H9 (cell line): ENCODE data around the gene KRT5. TPM values are rescaled to one million over a fixed set of nuclear protein-coding genes. Genes with fewer than 3 reads are reported as not detected.

ENCODE experiments used
- DNase-seq: peaks from one replicate; pipeline ENCODE4 v3.0.0-alpha.2; 2017
- H2AFZ ChIP-seq: one replicate; pipeline ENCODE4 v1.6.1; 2013; ENCODE audit warnings: mild to moderate bottlenecking, low read length, control low read depth, moderate library complexity
- H2AK5ac ChIP-seq: 2 replicates; pipeline ENCODE4 v1.6.1; 2013; ENCODE audit warnings: low read length, control low read depth, mixed read lengths; ENCODE audit not compliant: insufficient read length
- H2BK120ac ChIP-seq: one replicate; pipeline ENCODE4 v1.6.1; 2013; ENCODE audit warnings: low read depth, mild to moderate bottlenecking, low read length, control low read depth, inconsistent platforms; ENCODE audit not compliant: poor library complexity, severe bottlenecking
- H2BK12ac ChIP-seq: 2 replicates; pipeline ENCODE4 v1.6.1; 2013; ENCODE audit warnings: low read length, control low read depth, mixed read lengths, low read depth; ENCODE audit not compliant: insufficient read length
- H2BK15ac ChIP-seq: 2 replicates; pipeline ENCODE4 v1.6.1; 2013; ENCODE audit warnings: low read depth, low read length, control low read depth
- H2BK20ac ChIP-seq: one replicate; pipeline ENCODE4 v1.6.1; 2013; ENCODE audit warnings: low read depth, mild to moderate bottlenecking, low read length, control low read depth, inconsistent platforms; ENCODE audit not compliant: poor library complexity, severe bottlenecking
- H2BK5ac ChIP-seq: 2 replicates; pipeline ENCODE4 v1.6.1; 2013; ENCODE audit warnings: low read length, control low read depth, mixed read lengths; ENCODE audit not compliant: insufficient read length
- H3K14ac ChIP-seq: 2 replicates; pipeline ENCODE4 v1.6.1; 2013; ENCODE audit warnings: low read length, control low read depth; ENCODE audit not compliant: insufficient read depth
- H3K18ac ChIP-seq: 2 replicates; pipeline ENCODE4 v1.6.1; 2013; ENCODE audit warnings: low read depth, mild to moderate bottlenecking, mixed read lengths, low read length, control low read depth; ENCODE audit not compliant: insufficient read length
- H3K23ac ChIP-seq: 2 replicates; pipeline ENCODE4 v1.6.1; 2013; ENCODE audit warnings: low read length, control low read depth, mixed read lengths, low read depth; ENCODE audit not compliant: insufficient read length
- H3K23me2 ChIP-seq: 2 replicates; pipeline ENCODE4 v1.6.1; 2013; ENCODE audit warnings: low read depth, mild to moderate bottlenecking, mixed read lengths, low read length, control low read depth; ENCODE audit not compliant: insufficient read length, poor library complexity, severe bottlenecking
- H3K27ac ChIP-seq: 2 replicates; pipeline ENCODE4 v1.5.1; 2013; ENCODE audit warnings: low read length, control low read depth, mixed read lengths, low read depth; ENCODE audit not compliant: insufficient read length
- H3K27me3 ChIP-seq: 2 replicates; pipeline ENCODE4 v1.6.1; 2013; ENCODE audit warnings: low read length, control low read depth, inconsistent platforms; ENCODE audit not compliant: insufficient read depth
- H3K4ac ChIP-seq: 2 replicates; pipeline ENCODE4 v1.6.1; 2013; ENCODE audit warnings: low read depth, mild to moderate bottlenecking, control low read depth, inconsistent platforms, low read length, moderate library complexity
- H3K4me1 ChIP-seq: 2 replicates; pipeline ENCODE4 v1.6.1; 2013; ENCODE audit warnings: low read length, control low read depth, inconsistent platforms; ENCODE audit not compliant: insufficient read depth
- H3K4me2 ChIP-seq: 2 replicates; pipeline ENCODE4 v1.6.1; 2013; ENCODE audit warnings: low read length, control low read depth, mixed read lengths; ENCODE audit not compliant: insufficient read length, insufficient read depth
- H3K56ac ChIP-seq: 2 replicates; pipeline ENCODE4 v1.6.1; 2013; ENCODE audit warnings: low read depth, mild to moderate bottlenecking, mixed read lengths, low read length, control low read depth; ENCODE audit not compliant: insufficient read length
- H3K79me1 ChIP-seq: 2 replicates; pipeline ENCODE4 v1.6.1; 2013; ENCODE audit warnings: low read depth, mild to moderate bottlenecking, moderate library complexity, low read length, control low read depth, inconsistent platforms; ENCODE audit not compliant: insufficient read depth, poor library complexity, severe bottlenecking
- H3K79me2 ChIP-seq: 2 replicates; pipeline ENCODE4 v1.6.1; 2013; ENCODE audit warnings: low read length, control low read depth, inconsistent platforms; ENCODE audit not compliant: insufficient read depth
- H3K9ac ChIP-seq: 2 replicates; pipeline ENCODE4 v1.6.1; 2013; ENCODE audit warnings: low read length, control low read depth, mixed read lengths; ENCODE audit not compliant: insufficient read length; ENCODE audit errors: extremely low read depth
- H3K9me3 ChIP-seq: one replicate; pipeline ENCODE4 v1.6.1; 2013; ENCODE audit warnings: low read depth, low read length, inconsistent platforms; ENCODE audit not compliant: control insufficient read depth
- H3T11ph ChIP-seq: one replicate; pipeline ENCODE4 v1.6.1; 2013; ENCODE audit warnings: mild to moderate bottlenecking, low read length, control low read depth, inconsistent platforms
- H4K20me1 ChIP-seq: one replicate; pipeline ENCODE4 v1.6.1; 2013; ENCODE audit not compliant: control insufficient read depth, insufficient read length, insufficient read depth
- H4K5ac ChIP-seq: 2 replicates; pipeline ENCODE4 v1.6.1; 2013; ENCODE audit warnings: low read depth, mild to moderate bottlenecking, mixed read lengths, low read length, control low read depth; ENCODE audit not compliant: insufficient read length
- H4K8ac ChIP-seq: replicated peaks from 2 replicates; pipeline ENCODE4 v1.6.1; 2013; ENCODE audit warnings: low read length, control low read depth, mixed read lengths, low read depth; ENCODE audit not compliant: insufficient read length
- H4K91ac ChIP-seq: 2 replicates; pipeline ENCODE4 v1.6.1; 2013; ENCODE audit warnings: low read depth, mild to moderate bottlenecking, moderate library complexity, mixed read lengths, low read length, control low read depth; ENCODE audit not compliant: insufficient read length
- H3K27ac Mint-ChIP-seq, 3 experiments: 2 replicates in 2 of 3; 3 replicates in 1 of 3; pipeline ENCODE4 v1.8.0; 2020 to 2021; ENCODE audit warnings: mixed read lengths in 3 of 3, mild to moderate bottlenecking in 1 of 3, moderate library complexity in 1 of 3
- H3K27me3 Mint-ChIP-seq: 2 replicates; pipeline ENCODE4 v1.8.0; 2021; ENCODE audit warnings: low read depth, mild to moderate bottlenecking, moderate library complexity, mixed read lengths
- H3K36me3 Mint-ChIP-seq, 3 experiments: 2 replicates in 2 of 3; 3 replicates in 1 of 3; pipeline ENCODE4 v1.8.0; 2020 to 2021; ENCODE audit warnings: low read depth in 3 of 3, mixed read lengths in 3 of 3; ENCODE audit not compliant: insufficient read depth in 1 of 3
- H3K4me1 Mint-ChIP-seq, 2 experiments: 2 replicates each; pipeline ENCODE4 v1.8.0; 2020; ENCODE audit warnings: mixed read lengths in 2 of 2
- H3K4me3 Mint-ChIP-seq, 2 experiments: 2 replicates in 1 of 2; 3 replicates in 1 of 2; pipeline ENCODE4 v1.8.0; 2020 to 2021; ENCODE audit warnings: mild to moderate bottlenecking in 2 of 2, mixed read lengths in 2 of 2, moderate library complexity in 1 of 2
- H3K9me3 Mint-ChIP-seq, 2 experiments: 2 replicates in 1 of 2; 3 replicates in 1 of 2; pipeline ENCODE4 v1.8.0; 2020; ENCODE audit warnings: mild to moderate bottlenecking in 2 of 2, mixed read lengths in 2 of 2, moderate library complexity in 1 of 2
- CTCF ChIP-seq: fragments of 200-600 bp; sonication (generic); conservative IDR thresholded peaks from 3 replicates; pipeline ENCODE4 v1.8.0; 2021; ENCODE audit warnings: antibody characterized with exemption, mild to moderate bottlenecking
- WGBS: extraction: QIAGEN DNeasy Blood & Tissue Kit; methylation state at CpG from one replicate; pipeline ENCODE4 v1.1.7; 2013; ENCODE audit warnings: missing lambda C conversion rate, low lambda C conversion rate, mixed read lengths; ENCODE audit not compliant: insufficient read length; ENCODE audit errors: extremely low coverage; 5-methylcytosine and 5-hydroxymethylcytosine counted together
- total RNA-seq: library from RNA; stranded (reverse); gene quantifications from 2 replicates; pipeline ENCODE4 v1.2.1, GENCODE V29; 2021

The KRT5 gene
- total RNA-seq, 1 experiment from 2014 or later: not detected

- Mint-ChIP-seq H3K36me3 (no peaks in the 10 kb centered on the region; a peak in 1 of 7 replicates), H3K27ac (no peak overlapping the region), H3K4me1 (no peaks in the 10 kb centered on the region), H3K4me3 (no peak overlapping the region), H3K9me3 (peaks cover 4 to 14% of the 10 kb centered on the region in 2 experiments; a peak in 4 of 5 replicates), H3K27me3 (peaks cover 2% of the 10 kb centered on the region)
- Histone ChIP-seq H2BK12ac (no peak overlapping the region), H2AK5ac (no peak overlapping the region), H3K4ac (no peak overlapping the region), H3K79me1 (no peaks in the 10 kb centered on the region), H3K4me1 (no peaks in the 10 kb centered on the region), H2BK120ac (no peak overlapping the region), H2AFZ (no peak overlapping the region), H2BK20ac (no peak overlapping the region), H3K4me2 (no peak overlapping the region), H3K9ac (no peak overlapping the region), H3K23ac (no peak overlapping the region), H3K9me3 (no peaks in the 10 kb centered on the region), H2BK15ac (no peak overlapping the region), H3K27me3 (no peaks in the 10 kb centered on the region), H4K20me1 (no peaks in the 10 kb centered on the region), H4K5ac (no peak overlapping the region), H3K27ac (no peak overlapping the region), H2BK5ac (no peak overlapping the region), H3K56ac (no peak overlapping the region), H3T11ph (no peak overlapping the region), H3K14ac (no peak overlapping the region), H4K91ac (no peak overlapping the region), H3K18ac (no peak overlapping the region), H3K23me2 (no peaks in the 10 kb centered on the region), H4K8ac (no peak overlapping the region), H3K79me2 (no peaks in the 10 kb centered on the region)
- WGBS: no CpG with 5 or more reads among the region's 4 CpGs
- DNase-seq: no peak
- TF ChIP-seq CTCF: no peak
Observed at GRCh38 chr12:52469853-52470252, 50.3 kb downstream of the KRT5 start.
